ENCODE measurements around the gene NT5E. TPM values are rescaled to one million over a fixed set of nuclear protein-coding genes. Genes with fewer than 3 reads are reported as not detected.

NT5E gene
- total and polyA plus RNA-seq, 4 donors: 19.7 to 68.9 (median 46.9) TPM

DNA sequence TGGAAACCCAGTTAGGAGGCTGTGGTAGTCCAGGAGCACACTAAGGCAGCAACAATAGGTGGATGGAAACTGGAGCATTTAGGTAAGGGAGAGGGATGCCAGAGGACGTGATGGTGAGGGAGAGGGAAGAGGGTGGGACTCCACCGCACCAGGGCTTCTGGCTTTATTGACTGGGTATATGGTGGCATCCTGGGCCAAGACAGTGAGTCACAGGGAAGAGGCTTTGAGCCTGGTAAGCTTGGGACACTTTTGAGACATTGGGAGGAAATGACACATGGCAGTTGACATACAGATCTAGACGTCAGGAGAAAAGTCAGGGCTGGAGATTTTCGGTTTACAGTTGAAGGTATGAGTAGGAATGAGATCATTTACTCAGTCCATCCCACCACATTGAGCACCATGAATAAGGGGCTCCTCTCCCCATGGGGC, 14.9 kb downstream of the NT5E start:
- ATAC-seq (ENCODE audit: low FRiP score) (peak; percentile 64), DNase-seq (peak; percentile 81 to 82)
- WGBS, 2 donors: 17 to 18% methylated on average over 4 of the region's 4 CpGs
- intact Hi-C loops (cut with DNase I): loop anchor here in 1 of 2 donors (2.0 to 10.0 kb wide), 2 partner anchors 14 to 710 kb away; partner anchors contain the start of gene NT5E
- H3K4me1 ChIP-seq (ENCODE audit: control insufficient read depth in 1 of 2, insufficient read depth in 2 of 2, low read length in 2 of 2): peaks cover 2 to 8% of the 10 kb centered on the region in 2 donors
- H3K4me3 ChIP-seq (ENCODE audit: low read length in 2 of 2): no peak overlapping the region
- no peaks in the 10 kb centered on the region for H3K9me3 ChIP-seq (ENCODE audit: control insufficient read depth, low read length)
- no peaks in the 10 kb centered on the region for H3K27me3 ChIP-seq (ENCODE audit: control insufficient read depth in 1 of 2, insufficient read depth in 2 of 2, low read length in 1 of 2)
- H3K27ac ChIP-seq (ENCODE audit: low read depth in 1 of 2, low read length in 2 of 2): peak overlapping the region; percentile 90 to 99
- no peaks in the 10 kb centered on the region for H3K36me3 ChIP-seq (ENCODE audit: control insufficient read depth in 1 of 2, insufficient read depth in 2 of 2, low read length in 1 of 2)

DNA sequence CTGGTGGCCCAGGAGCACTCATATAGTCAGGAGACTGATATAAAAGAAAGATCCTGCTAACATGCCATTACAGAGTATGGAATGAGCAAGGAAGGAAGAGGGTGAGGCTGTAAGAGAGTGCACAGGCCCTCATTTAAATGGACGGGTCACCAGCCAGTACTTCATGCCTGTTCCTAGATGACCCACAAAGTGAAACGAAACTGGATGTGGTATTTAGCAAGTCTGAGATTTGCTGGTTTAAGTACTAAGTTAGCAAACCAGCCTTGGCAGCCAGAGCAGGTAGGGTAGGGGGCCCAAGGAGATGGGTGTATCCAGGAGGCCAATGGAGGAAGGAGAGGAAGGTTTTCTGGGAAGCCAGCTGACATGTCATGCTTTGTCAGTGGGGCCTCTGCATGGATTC, 15.9 kb downstream of the NT5E start:
- Histone ChIP-seq H3K36me3 (ENCODE audit: control insufficient read depth in 1 of 2, insufficient read depth in 2 of 2, low read length in 1 of 2) (no peaks in the 10 kb centered on the region), H3K27ac (ENCODE audit: low read depth in 1 of 2, low read length in 2 of 2) (peak overlapping the region; percentile 62 to 78)
- DNase-seq: no peak

GRCh38 chr6:85468326-85468725, 18.4 kb downstream of the NT5E start:
- Histone ChIP-seq H3K4me1 (ENCODE audit: control insufficient read depth in 1 of 2, insufficient read depth in 2 of 2, low read length in 2 of 2) (peaks cover 2 to 3% of the 10 kb centered on the region in 2 donors), H3K27me3 (ENCODE audit: control insufficient read depth in 1 of 2, insufficient read depth in 2 of 2, low read length in 1 of 2) (no peaks in the 10 kb centered on the region), H3K9me3 (ENCODE audit: control insufficient read depth, low read length) (no peaks in the 10 kb centered on the region), H3K27ac (ENCODE audit: low read depth in 1 of 2, low read length in 2 of 2) (peak overlapping the region; percentile 38 to 56), H3K4me3 (ENCODE audit: low read length in 2 of 2) (no peak overlapping the region), H3K36me3 (ENCODE audit: control insufficient read depth in 1 of 2, insufficient read depth in 2 of 2, low read length in 1 of 2) (no peaks in the 10 kb centered on the region)
- DNase-seq (no peak), ATAC-seq (ENCODE audit: low FRiP score) (no peak)
- intact Hi-C loops (cut with DNase I): loop anchor here in 1 of 2 donors (10.0 kb wide), 1 partner anchor 714 kb away; no protein-coding TSS in a partner anchor

More for the DNA sequence above, 15.9 kb downstream of the NT5E start:
- Histone ChIP-seq H3K27me3 (ENCODE audit: control insufficient read depth in 1 of 2, insufficient read depth in 2 of 2, low read length in 1 of 2) (no peaks in the 10 kb centered on the region), H3K9me3 (ENCODE audit: control insufficient read depth, low read length) (no peaks in the 10 kb centered on the region), H3K4me3 (ENCODE audit: low read length in 2 of 2) (no peak overlapping the region), H3K4me1 (ENCODE audit: control insufficient read depth in 1 of 2, insufficient read depth in 2 of 2, low read length in 2 of 2) (peaks cover 2 to 8% of the 10 kb centered on the region in 2 donors)
- intact Hi-C loops (cut with DNase I): loop anchor here in 1 of 2 donors (2.0 to 10.0 kb wide), 2 partner anchors 15 to 711 kb away; partner anchors contain the start of gene NT5E
- ATAC-seq (ENCODE audit: low FRiP score): no peak
- WGBS, 2 donors: 36 to 38% methylated on average over 2 of the region's 2 CpGs

GRCh38 chr6:85469276-85470022, 19.6 kb downstream of the NT5E start:
- Histone ChIP-seq H3K9me3 (ENCODE audit: control insufficient read depth, low read length) (no peaks in the 10 kb centered on the region), H3K36me3 (ENCODE audit: control insufficient read depth in 1 of 2, insufficient read depth in 2 of 2, low read length in 1 of 2) (no peaks in the 10 kb centered on the region), H3K4me3 (ENCODE audit: low read length in 2 of 2) (no peak overlapping the region), H3K27ac (ENCODE audit: low read depth in 1 of 2, low read length in 2 of 2) (peak overlapping the region; percentile 47 to 53), H3K27me3 (ENCODE audit: control insufficient read depth in 1 of 2, insufficient read depth in 2 of 2, low read length in 1 of 2) (no peaks in the 10 kb centered on the region), H3K4me1 (ENCODE audit: control insufficient read depth in 1 of 2, insufficient read depth in 2 of 2, low read length in 2 of 2) (peaks cover 2 to 3% of the 10 kb centered on the region in 2 donors)
- 47 to 49% methylated on average over 2 of the region's 2 CpGs for WGBS, 2 donors
- intact Hi-C loops (cut with DNase I): loop anchor here (5.0 to 10.0 kb wide), 2 partner anchors 67 to 715 kb away; no protein-coding TSS in a partner anchor
- ATAC-seq (ENCODE audit: low FRiP score) (no peak), DNase-seq (no peak)

DNA sequence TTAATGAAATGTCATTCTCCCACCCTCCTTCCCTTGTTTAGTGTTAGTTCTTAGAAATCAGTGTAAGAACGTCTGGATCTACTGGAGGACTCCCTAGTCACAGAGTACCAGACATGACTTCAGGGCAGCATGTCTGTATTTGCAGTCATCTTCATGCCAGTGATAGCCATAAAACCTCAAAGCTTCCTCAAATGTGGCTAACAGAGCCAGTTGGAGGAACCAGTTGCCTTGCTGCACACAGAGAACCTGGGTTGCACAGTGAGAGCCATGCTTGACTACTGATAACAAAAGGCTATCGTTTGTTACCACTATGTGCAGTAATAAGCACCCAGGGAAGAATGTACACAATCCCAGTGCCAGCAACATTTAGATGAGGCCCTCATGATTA, 20.1 kb downstream of the NT5E start:
- 37 to 47% methylated on average over 2 of the region's 2 CpGs for WGBS, 2 donors
- ATAC-seq (ENCODE audit: low FRiP score): no peak
- intact Hi-C loops (cut with DNase I): loop anchor here in 1 of 2 donors (5.0 kb wide), 1 partner anchor 68 kb away; no protein-coding TSS in a partner anchor

GRCh38 chr6:85472744-85473143, 22.9 kb downstream of the NT5E start:
- peak overlapping the region; percentile 51 to 78 for H3K27ac ChIP-seq (ENCODE audit: low read depth in 1 of 2, low read length in 2 of 2)
- no peak overlapping the region for H3K4me3 ChIP-seq (ENCODE audit: low read length in 2 of 2)

More for the DNA sequence above, 20.1 kb downstream of the NT5E start:
- H3K36me3 ChIP-seq (ENCODE audit: control insufficient read depth in 1 of 2, insufficient read depth in 2 of 2, low read length in 1 of 2): no peaks in the 10 kb centered on the region
- H3K9me3 ChIP-seq (ENCODE audit: control insufficient read depth, low read length): no peaks in the 10 kb centered on the region
- no peaks in the 10 kb centered on the region for H3K27me3 ChIP-seq (ENCODE audit: control insufficient read depth in 1 of 2, insufficient read depth in 2 of 2, low read length in 1 of 2)
- peak overlapping the region in 1 of 2 donors; percentile 4 for H3K27ac ChIP-seq (ENCODE audit: low read depth in 1 of 2, low read length in 2 of 2)
- peaks cover 2 to 3% of the 10 kb centered on the region in 2 donors for H3K4me1 ChIP-seq (ENCODE audit: control insufficient read depth in 1 of 2, insufficient read depth in 2 of 2, low read length in 2 of 2)
- no peak for DNase-seq
- no peak overlapping the region for H3K4me3 ChIP-seq (ENCODE audit: low read length in 2 of 2)

GRCh38 chr6:85473748-85474147, 23.9 kb downstream of the NT5E start:
- H3K27ac ChIP-seq (ENCODE audit: low read depth in 1 of 2, low read length in 2 of 2): peak overlapping the region in 1 of 2 donors; percentile 6
- H3K36me3 ChIP-seq (ENCODE audit: control insufficient read depth in 1 of 2, insufficient read depth in 2 of 2, low read length in 1 of 2): peaks cover 0 to 3% of the 10 kb centered on the region in 2 donors
- peaks cover 2 to 5% of the 10 kb centered on the region in 2 donors for H3K4me1 ChIP-seq (ENCODE audit: control insufficient read depth in 1 of 2, insufficient read depth in 2 of 2, low read length in 2 of 2)
- H3K4me3 ChIP-seq (ENCODE audit: low read length in 2 of 2): no peak overlapping the region
- ATAC-seq (ENCODE audit: low FRiP score) (no peak), DNase-seq (no peak)
- intact Hi-C loops (cut with DNase I): loop anchor here in 1 of 2 donors (5.0 kb wide), 1 partner anchor 71 kb away; no protein-coding TSS in a partner anchor
- H3K27me3 ChIP-seq (ENCODE audit: control insufficient read depth in 1 of 2, insufficient read depth in 2 of 2, low read length in 1 of 2): no peaks in the 10 kb centered on the region
- 97 to 98% methylated on average over 1 of the region's 1 CpG for whole genome bisulfite sequencing, 2 donors
- peaks cover 5% of the 10 kb centered on the region for H3K9me3 ChIP-seq (ENCODE audit: control insufficient read depth, low read length)

More at GRCh38 chr6:85472744-85473143, 22.9 kb downstream of the NT5E start:
- H3K9me3 ChIP-seq (ENCODE audit: control insufficient read depth, low read length): peaks cover 5% of the 10 kb centered on the region
- DNase-seq (no peak), ATAC-seq (ENCODE audit: low FRiP score) (no peak)
- peaks cover 2 to 5% of the 10 kb centered on the region in 2 donors for H3K4me1 ChIP-seq (ENCODE audit: control insufficient read depth in 1 of 2, insufficient read depth in 2 of 2, low read length in 2 of 2)
- intact Hi-C loops (cut with DNase I): loop anchor here in 1 of 2 donors (5.0 kb wide), 1 partner anchor 70 kb away; no protein-coding TSS in a partner anchor
- H3K36me3 ChIP-seq (ENCODE audit: control insufficient read depth in 1 of 2, insufficient read depth in 2 of 2, low read length in 1 of 2): peaks cover 0 to 3% of the 10 kb centered on the region in 2 donors
- WGBS, 2 donors: 22 to 39% methylated on average over 1 of the region's 1 CpG
- no peaks in the 10 kb centered on the region for H3K27me3 ChIP-seq (ENCODE audit: control insufficient read depth in 1 of 2, insufficient read depth in 2 of 2, low read length in 1 of 2)

- Histone ChIP-seq H3K4me3 (ENCODE audit: low read length in 2 of 2) (no peak overlapping the region), H3K4me1 (ENCODE audit: control insufficient read depth in 1 of 2, insufficient read depth in 2 of 2, low read length in 2 of 2) (peaks cover 0 to 5% of the 10 kb centered on the region in 2 donors), H3K9me3 (ENCODE audit: control insufficient read depth, low read length) (peaks cover 5% of the 10 kb centered on the region), H3K27me3 (ENCODE audit: control insufficient read depth in 1 of 2, insufficient read depth in 2 of 2, low read length in 1 of 2) (no peaks in the 10 kb centered on the region), H3K27ac (ENCODE audit: low read depth in 1 of 2, low read length in 2 of 2) (no peak overlapping the region), H3K36me3 (ENCODE audit: control insufficient read depth in 1 of 2, insufficient read depth in 2 of 2, low read length in 1 of 2) (peaks cover 2 to 3% of the 10 kb centered on the region in 2 donors)
- intact Hi-C loops (cut with DNase I): no loop called here
- no peak for DNase-seq
- WGBS, 2 donors: 98 to 100% methylated on average over 4 of the region's 4 CpGs
- no peak for ATAC-seq (ENCODE audit: low FRiP score)
These were observed 26.6 kb downstream of the NT5E start for GRCh38 chr6:85476532-85476931.

All from aorta (tissue), 5 donors.